Esophagus mucosa (tissue), 1 donor: ENCODE data around the gene SETDB1. TPM values are rescaled to one million over a fixed set of nuclear protein-coding genes. Genes with fewer than 3 reads are reported as not detected.
"Not testable (repeated sequence)": the region's sequence is repeated elsewhere in the genome, so short reads cannot be mapped to it uniquely, and the experiment has no call there.

ENCODE experiments used
- ATAC-seq: fragments of 200-7000 bp; cut with Tn5 transposase; one replicate; pipeline ENCODE4 v1.9.1; 2020
- total RNA-seq: library from RNA; stranded (reverse); gene quantifications from one replicate; pipeline ENCODE4 v1.2.4, GENCODE V29; 2023
- donor health status: DM: yes; HTN: yes; CAD: no.

The SETDB1 gene
- 24.3 TPM for total RNA-seq

GRCh38 chr1:150926097-150926741, at the start of gene SETDB1:
TSS of gene SETDB1 (plus strand) at chr1:150926363. CDS start at chr1:150927715, 1,352 bp downstream.
- peak; percentile 97 for ATAC-seq

DNA sequence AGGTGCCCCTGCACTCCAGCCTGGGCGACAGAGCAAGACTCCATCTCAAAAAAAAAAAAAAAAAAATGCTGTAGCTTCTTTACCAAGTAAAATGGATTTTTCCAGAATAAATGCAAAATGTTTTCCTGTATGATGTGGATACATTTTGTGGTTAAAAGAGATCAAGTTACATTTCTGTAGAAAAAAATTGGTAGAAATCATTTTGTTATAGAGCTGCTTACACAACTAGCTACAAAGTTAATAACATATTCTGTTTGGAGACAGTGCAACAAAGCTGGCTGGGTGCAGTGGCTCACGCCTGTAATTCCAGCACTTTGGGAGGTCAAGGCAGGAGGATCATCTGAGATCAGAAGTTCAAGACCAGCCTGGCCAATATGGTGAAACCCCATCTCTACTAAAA, 47.2 kb upstream of the SETDB1 start:
- not testable (repeated sequence) for ATAC-seq

- ATAC-seq = no peak
Measured at GRCh38 chr1:150881331-150882070, 44.7 kb upstream of the SETDB1 start.

GRCh38 chr1:150883121-150883520, 43.0 kb upstream of the SETDB1 start:
- not testable (repeated sequence) for ATAC-seq

- ATAC-seq = no peak
Measured at GRCh38 chr1:150887018-150887417, 39.1 kb upstream of the SETDB1 start, which contains the start of gene CTXND2. TSS of gene CTXND2 (plus strand) at chr1:150887136. CDS start at chr1:150912315, 25,179 bp downstream.

- ATAC-seq = no peak
Measured at GRCh38 chr1:150888727-150889126, 37.4 kb upstream of the SETDB1 start.

DNA sequence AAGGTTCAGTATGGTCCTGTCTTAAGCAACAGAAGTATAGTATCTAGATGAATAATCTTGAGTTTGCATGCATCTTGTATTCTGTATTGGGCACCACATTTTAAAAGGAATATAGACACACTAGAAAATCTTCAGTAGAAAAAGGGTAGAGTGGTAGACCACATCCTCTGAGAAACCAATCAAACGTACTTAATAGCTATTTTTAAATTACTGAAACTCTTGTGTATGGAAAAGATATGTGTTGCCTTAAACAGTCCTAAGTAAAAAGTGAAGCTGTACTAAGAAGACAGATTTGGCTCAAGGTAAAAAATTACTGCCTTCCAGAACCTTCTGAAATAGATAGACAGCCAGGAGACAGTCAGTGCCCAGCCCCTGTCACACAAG, 36.1 kb upstream of the SETDB1 start:
- no peak for ATAC-seq

DNA sequence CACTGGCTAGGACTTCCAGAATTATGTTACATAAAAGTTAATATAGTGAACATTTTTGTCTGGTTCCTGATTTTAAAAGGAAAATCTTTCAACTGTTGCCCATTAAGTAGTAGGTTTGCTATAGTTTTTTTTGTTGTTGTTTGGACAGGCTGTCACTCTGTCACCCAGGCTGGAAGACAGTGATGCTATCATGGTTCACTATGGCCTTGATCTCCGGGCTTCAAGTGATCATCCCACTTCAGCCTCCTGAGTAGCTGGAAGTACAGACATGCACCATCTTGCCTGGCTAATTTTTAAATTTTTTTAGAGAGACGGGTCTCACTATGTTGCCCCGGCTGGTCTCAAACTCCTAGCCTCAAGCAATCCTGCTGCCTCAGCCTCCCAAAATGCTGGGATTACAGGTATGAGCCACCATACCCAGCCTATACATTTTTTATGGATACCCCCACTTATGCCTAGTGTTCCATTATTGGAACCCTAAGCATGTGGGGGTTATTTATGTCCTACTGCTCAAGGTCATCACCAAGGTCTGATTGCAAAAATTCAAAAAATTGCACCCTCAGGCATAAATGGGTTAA, 32.7 kb upstream of the SETDB1 start:
- no peak for ATAC-seq

DNA sequence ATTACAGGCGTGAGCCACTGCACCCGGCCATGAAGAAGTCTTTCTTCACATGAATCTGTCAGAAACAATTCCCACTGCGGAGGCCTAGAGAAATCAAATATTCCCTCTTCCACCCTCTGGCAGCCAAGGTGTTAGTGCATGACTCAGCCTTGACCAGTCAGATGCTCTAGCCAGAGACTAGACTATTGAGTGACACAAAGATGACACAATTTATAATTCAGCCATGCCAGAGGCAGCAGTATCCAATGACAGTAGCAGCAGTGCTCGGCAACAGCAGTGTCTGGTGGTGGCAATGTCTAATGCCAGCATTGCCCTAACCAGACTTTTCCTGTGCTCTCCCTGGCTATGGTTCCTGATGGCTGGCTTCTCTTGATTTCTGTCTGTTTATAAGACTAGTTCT, 30.5 kb upstream of the SETDB1 start:
- peak; percentile 55 for ATAC-seq

- ATAC-seq = not testable (repeated sequence)
Measured at GRCh38 chr1:150899795-150900194, 26.4 kb upstream of the SETDB1 start.

DNA sequence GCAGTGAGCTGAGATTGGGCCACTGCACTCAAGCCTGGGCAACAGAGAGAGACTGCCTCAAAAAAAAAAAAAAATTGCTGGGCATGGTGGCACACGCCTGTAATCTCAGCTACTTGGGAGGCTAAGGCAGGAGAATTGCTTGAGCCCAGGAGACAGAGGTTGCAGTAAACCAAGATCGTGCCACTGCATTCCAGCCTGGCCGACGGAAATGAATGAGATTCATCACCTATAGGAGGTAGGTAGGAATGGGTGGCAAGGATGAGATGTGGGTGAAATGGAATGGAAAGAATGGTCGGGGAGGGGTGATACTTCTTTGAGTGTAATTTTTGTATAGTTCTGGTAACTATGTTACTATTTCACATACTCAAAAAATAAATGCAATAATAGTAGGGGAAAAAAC, 23.8 kb upstream of the SETDB1 start:
- no peak for ATAC-seq

DNA sequence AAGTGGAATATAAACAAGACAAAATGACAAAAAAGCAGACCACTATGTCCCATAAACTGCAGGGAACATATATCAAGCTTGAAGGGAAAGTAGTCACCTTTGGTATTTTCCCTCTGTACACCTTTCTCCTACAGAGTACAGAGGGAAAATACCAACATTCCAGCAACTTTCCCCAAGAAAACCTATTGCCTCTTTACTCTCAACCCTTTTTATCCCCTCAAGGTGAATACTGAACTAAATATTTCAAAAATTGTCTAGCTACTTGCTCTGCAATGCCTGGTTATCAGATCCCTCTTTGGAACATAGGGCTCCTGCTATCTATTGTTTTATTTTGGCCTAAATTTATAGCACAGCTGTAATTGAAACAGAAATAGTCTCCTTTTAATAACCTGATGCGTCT, 23.4 kb upstream of the SETDB1 start:
- no peak for ATAC-seq

DNA sequence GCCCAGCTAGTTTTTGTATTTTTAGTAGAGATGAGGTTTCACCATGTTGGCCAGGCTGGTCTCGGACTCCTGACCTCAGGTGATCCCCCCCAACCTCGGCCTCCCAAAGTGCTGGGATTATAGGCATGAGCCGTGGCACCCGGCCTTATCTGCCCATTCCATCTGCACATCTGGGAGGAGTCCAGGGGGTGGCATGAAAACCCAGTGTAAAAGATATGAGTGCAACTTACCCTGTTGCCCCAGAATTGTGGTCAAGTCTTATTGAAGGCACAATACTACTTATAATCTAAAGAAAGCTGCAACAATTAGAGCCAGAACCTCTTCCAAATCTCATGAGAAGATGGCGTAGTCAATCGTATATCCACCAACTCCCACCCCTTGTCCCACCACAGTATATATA, 20.9 kb upstream of the SETDB1 start:
- no peak for ATAC-seq

- ATAC-seq = peak; percentile 48
Measured at GRCh38 chr1:150906329-150906728, 19.8 kb upstream of the SETDB1 start.

DNA sequence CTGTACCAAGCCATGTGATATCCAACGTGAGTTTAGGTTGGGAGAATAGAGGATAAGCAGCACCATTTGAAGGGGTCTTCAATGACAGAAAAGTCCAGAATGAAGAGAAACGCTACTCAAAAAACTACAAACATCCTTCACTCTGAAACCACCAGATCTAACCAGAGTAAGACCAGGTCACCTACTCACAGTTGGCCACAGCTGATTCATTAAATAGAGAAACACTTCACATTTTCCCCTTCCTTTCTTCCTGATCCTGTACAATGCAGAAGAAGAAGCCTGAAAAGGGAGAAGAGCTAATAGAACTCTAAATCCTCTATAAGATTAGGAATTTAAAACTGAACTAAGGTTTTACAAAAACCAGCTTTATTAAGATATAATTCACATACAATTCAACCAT, 19.4 kb upstream of the SETDB1 start:
- ATAC-seq = no peak

DNA sequence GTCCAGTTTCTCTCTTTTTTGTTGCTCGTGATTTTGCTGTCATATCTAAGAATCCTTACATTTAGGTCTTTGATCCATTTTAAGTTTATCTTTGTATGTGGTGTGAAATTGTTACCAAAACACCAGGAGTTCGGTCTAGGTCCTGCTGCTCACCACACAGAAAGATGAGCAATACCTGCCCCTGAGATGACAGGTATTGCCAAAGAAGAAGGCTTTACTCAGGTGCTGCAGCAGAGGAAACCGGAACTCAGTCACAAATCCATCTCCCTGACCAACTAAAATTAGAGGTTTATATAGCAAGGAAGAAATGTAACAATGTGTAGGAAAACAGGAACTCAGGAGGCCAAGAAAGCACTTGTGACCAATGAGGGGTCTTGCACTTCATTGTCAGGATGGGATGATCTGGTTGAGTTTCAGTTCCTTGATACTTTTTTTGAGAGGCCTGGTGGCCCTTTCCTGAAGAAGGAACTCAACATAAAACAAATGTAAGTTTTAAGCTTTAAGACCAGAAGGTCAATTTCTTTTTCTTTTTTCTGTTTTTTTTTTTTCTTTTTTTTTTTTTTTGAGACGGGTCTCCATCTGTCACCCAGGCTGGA, 16.5 kb upstream of the SETDB1 start:
- ATAC-seq = no peak

- no peak for ATAC-seq
Measured at GRCh38 chr1:150912623-150913022, 13.5 kb upstream of the SETDB1 start.

GRCh38 chr1:150917387-150917786, 8.8 kb upstream of the SETDB1 start:
- ATAC-seq = no peak

DNA sequence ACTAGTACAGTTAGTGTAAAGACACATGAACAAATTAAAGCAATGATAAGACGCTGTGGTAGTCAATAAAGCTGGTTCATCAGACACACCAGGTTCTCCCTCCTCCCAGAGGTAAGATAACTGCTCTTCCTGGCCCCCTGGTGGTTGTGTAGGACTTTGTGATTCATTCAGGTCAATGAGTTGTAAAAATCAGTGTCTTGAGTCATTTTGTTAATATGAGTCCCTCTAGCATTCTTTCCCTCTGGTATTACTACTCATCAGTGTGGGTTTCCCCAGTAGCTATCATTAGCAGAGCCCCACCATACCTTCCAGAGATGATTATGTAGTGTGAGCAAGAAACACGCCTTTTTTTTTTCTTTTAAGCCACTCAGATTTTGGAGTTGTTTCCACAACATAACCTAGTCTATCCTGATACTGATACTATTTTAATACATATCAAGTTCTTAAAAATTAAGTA, 3.6 kb upstream of the SETDB1 start:
- ATAC-seq = peak; percentile 67

GRCh38 chr1:150925080-150925479, 1.1 kb upstream of the SETDB1 start:
- no peak for ATAC-seq

DNA sequence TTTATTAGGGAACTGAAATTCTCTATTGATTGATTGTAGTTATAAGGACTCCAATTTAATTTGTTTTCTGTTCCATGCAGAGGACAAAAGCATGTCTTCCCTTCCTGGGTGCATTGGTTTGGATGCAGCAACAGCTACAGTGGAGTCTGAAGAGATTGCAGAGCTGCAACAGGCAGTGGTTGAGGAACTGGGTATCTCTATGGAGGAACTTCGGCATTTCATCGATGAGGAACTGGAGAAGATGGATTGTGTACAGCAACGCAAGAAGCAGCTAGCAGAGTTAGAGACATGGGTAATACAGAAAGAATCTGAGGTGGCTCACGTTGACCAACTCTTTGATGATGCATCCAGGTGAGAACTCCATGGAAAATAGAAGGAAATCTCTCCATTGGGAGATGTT, 1.5 kb downstream of the SETDB1 start:
- ATAC-seq = no peak

GRCh38 chr1:150928286-150928685, 2.1 kb downstream of the SETDB1 start:
- no peak for ATAC-seq

DNA sequence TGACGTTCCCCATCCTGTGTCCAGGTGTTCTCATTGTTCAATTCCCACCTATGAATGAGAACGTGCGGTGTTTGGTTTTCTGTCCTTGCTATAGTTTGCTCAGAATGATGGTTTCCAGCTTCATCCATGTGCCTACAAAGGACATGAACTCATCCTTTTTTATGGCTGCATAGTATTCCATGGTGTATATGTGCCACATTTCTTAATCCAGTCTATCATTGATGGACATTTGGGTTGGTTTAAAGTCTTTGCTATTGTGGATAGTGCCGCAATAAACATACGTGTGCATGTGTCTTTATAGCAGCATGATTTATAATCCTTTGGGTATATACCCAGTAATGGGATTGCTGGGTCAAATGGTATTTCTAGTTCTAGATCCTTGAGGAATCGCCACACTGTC, 2.6 kb downstream of the SETDB1 start:
- ATAC-seq = not testable (repeated sequence)
